Activated naive CD8-positive, alpha-beta T cell treated with anti-CD3 and anti-CD28 coated beads, Interleukin-2, amount 10 ng/mL, durations not matched to agents 7 days and 5 days (primary cell): ENCODE results near the gene MAP3K3. TPM values are rescaled to one million over a fixed set of nuclear protein-coding genes. Genes with fewer than 3 reads are reported as not detected.

Experiments used
- ATAC-seq: fragments of 150-1000 bp; cut with Tn5 transposase; one replicate; pipeline ENCODE4 v1.10.0; 2021; ENCODE audit warnings: low read depth, moderate library complexity
- POLR2A ChIA-PET: fragments of 350-600 bp; sonication (Branson Sonifier 250); formaldehyde crosslinking; loops from one replicate; lab custom pipeline; 2021; ENCODE audit warnings: antibody characterized with exemption; lab: Charles Lee
- DNase-seq: peaks from one replicate; pipeline ENCODE4 v3.0.0; 2021
- H3K27ac Mint-ChIP-seq: one replicate; pipeline ENCODE4 v1.8.0; 2022; ENCODE audit warnings: mild to moderate bottlenecking, mixed read lengths
- H3K27me3 Mint-ChIP-seq: one replicate; pipeline ENCODE4 v1.8.0; 2022; ENCODE audit warnings: mild to moderate bottlenecking, moderate library complexity, mixed read lengths
- H3K36me3 Mint-ChIP-seq: one replicate; pipeline ENCODE4 v1.8.0; 2021; ENCODE audit warnings: mild to moderate bottlenecking, mixed read lengths
- H3K4me1 Mint-ChIP-seq: one replicate; pipeline ENCODE4 v1.8.0; 2021; ENCODE audit warnings: mixed read lengths
- H3K4me3 Mint-ChIP-seq: one replicate; pipeline ENCODE4 v1.8.0; 2022; ENCODE audit warnings: mild to moderate bottlenecking, moderate library complexity, mixed read lengths
- H3K9me3 Mint-ChIP-seq: one replicate; pipeline ENCODE4 v1.8.0; 2021; ENCODE audit warnings: mixed read lengths
- total RNA-seq, 2 experiments: library from RNA; stranded (reverse); gene quantifications; one replicate each; pipeline ENCODE4 v1.2.3, GENCODE V29; 2021

Gene MAP3K3
- total RNA-seq, 2 experiments from 2014 or later = 49.0 to 51.2 TPM

- H3K27me3 Mint-ChIP-seq = no peaks in the 10 kb centered on the region
- no peak for ATAC-seq
- H3K4me3 Mint-ChIP-seq = no peak overlapping the region
- peaks cover 2% of the 10 kb centered on the region for H3K4me1 Mint-ChIP-seq
- peaks cover 14% of the 10 kb centered on the region for H3K36me3 Mint-ChIP-seq
- no peak overlapping the region for H3K27ac Mint-ChIP-seq
- POLR2A ChIA-PET = interaction anchor here (0.9 to 1.4 kb wide), 2 partner anchors 17 to 22 kb away, joined by 3 read pairs; no protein-coding TSS in a partner anchor
- DNase-seq = no peak
- H3K9me3 Mint-ChIP-seq = no peaks in the 10 kb centered on the region
Measured at GRCh38 chr17:63675607-63676546, 53.7 kb downstream of the MAP3K3 start.

DNA sequence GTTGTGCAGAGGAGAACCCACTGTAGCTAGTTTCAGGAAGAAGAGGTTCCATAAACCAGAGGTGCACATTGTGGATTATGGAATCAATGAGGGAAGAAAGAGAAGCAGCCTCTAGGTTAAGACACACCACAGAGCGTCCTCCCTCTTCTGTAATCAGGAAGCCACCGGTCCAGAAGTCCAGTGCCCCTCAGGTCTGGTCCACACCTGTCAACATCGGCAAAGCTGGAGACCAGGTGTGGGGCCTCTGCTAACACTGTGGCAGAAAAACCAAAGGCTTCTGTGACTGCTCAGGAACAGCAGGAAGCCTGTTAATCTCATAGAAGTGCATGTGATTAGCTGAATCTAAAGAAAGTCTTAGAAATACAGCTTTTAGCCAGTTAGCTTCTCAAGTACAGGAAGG, 54.4 kb downstream of the MAP3K3 start:
- no peak overlapping the region for H3K27ac Mint-ChIP-seq

DNA sequence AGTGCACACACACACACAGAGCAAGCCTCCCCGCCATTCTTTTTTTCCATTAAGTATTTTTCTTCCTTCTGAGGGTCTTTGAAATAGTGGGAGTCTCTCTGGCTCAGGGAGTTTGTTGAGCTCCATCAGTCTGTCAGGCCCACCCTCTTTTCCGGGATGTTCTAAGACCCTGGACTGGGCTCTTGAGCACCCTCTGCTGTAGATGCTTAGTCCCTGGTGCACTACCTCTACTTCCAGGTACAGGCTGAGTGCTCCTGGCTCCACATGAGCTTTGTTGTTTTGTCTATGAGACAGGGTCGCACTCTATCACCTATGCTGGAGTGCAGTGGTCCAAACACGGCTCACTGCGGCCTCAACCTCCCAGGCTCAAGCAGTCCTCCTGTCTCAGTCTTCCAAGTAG, 57.0 kb downstream of the MAP3K3 start:
- POLR2A ChIA-PET = interaction anchor here (0.7 to 1.1 kb wide), 2 partner anchors 113 to 163 kb away, joined by 3 read pairs; no protein-coding TSS in a partner anchor
- Mint-ChIP-seq H3K27me3 (no peaks in the 10 kb centered on the region), H3K27ac (no peak overlapping the region), H3K36me3 (peaks cover 20% of the 10 kb centered on the region), H3K4me1 (peaks cover 4% of the 10 kb centered on the region), H3K4me3 (no peak overlapping the region), H3K9me3 (no peaks in the 10 kb centered on the region)
- ATAC-seq (no peak), DNase-seq (no peak)

More for the DNA sequence above, 54.4 kb downstream of the MAP3K3 start:
- POLR2A ChIA-PET = interaction anchor here (0.9 kb wide), 1 partner anchor 21 kb away, joined by 3 read pairs; no protein-coding TSS in a partner anchor
- peaks cover 2% of the 10 kb centered on the region for H3K4me1 Mint-ChIP-seq
- H3K4me3 Mint-ChIP-seq = no peak overlapping the region
- DNase-seq = no peak
- H3K27me3 Mint-ChIP-seq = no peaks in the 10 kb centered on the region
- no peaks in the 10 kb centered on the region for H3K9me3 Mint-ChIP-seq
- H3K36me3 Mint-ChIP-seq = peaks cover 14% of the 10 kb centered on the region
- ATAC-seq = no peak

DNA sequence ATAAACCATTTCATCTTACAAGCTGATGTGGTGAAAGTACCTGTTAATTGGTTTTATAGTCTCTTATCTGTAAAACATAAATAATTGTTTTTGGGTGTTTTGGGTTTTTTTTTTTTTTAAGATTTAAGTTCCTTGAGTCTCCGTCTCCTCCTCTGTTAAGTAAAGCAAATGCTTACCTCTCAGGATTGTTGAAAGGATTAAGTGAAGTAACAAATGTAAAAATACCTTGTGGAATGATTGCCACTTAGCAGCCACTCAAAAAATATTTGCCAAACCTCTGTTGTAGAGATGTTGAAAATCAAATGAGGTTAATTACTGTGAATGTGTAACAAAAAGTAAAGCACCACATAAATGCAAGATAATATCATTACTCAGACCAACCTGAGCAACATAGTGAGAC, 58.5 kb downstream of the MAP3K3 start:
- no peak for DNase-seq
- Mint-ChIP-seq H3K27me3 (no peaks in the 10 kb centered on the region), H3K9me3 (no peaks in the 10 kb centered on the region), H3K27ac (no peak overlapping the region), H3K36me3 (peaks cover 19% of the 10 kb centered on the region), H3K4me1 (peaks cover 4% of the 10 kb centered on the region), H3K4me3 (no peak overlapping the region)
- no peak for ATAC-seq
- POLR2A ChIA-PET = no interaction called here

- DNase-seq (no peak), ATAC-seq (no peak)
- no peaks in the 10 kb centered on the region for H3K9me3 Mint-ChIP-seq
- peaks cover 3% of the 10 kb centered on the region for H3K4me1 Mint-ChIP-seq
- POLR2A ChIA-PET = interaction anchor here (1.3 to 1.5 kb wide), 2 partner anchors 13 to 17 kb away, joined by 3 read pairs; no protein-coding TSS in a partner anchor
- no peaks in the 10 kb centered on the region for H3K27me3 Mint-ChIP-seq
- H3K36me3 Mint-ChIP-seq = peaks cover 20% of the 10 kb centered on the region
- H3K27ac Mint-ChIP-seq = no peak overlapping the region
- H3K4me3 Mint-ChIP-seq = no peak overlapping the region
Measured at GRCh38 chr17:63681530-63681929, 59.3 kb downstream of the MAP3K3 start.

GRCh38 chr17:63682441-63682840, 60.2 kb downstream of the MAP3K3 start:
- H3K4me3 Mint-ChIP-seq = no peak overlapping the region
- no peaks in the 10 kb centered on the region for H3K9me3 Mint-ChIP-seq
- DNase-seq = no peak
- peaks cover 20% of the 10 kb centered on the region for H3K36me3 Mint-ChIP-seq
- POLR2A ChIA-PET = interaction anchor here (1.3 to 1.5 kb wide), 2 partner anchors 12 to 16 kb away, joined by 3 read pairs; no protein-coding TSS in a partner anchor
- no peaks in the 10 kb centered on the region for H3K27me3 Mint-ChIP-seq
- H3K27ac Mint-ChIP-seq = no peak overlapping the region
- H3K4me1 Mint-ChIP-seq = peaks cover 3% of the 10 kb centered on the region
- ATAC-seq = no peak

DNA sequence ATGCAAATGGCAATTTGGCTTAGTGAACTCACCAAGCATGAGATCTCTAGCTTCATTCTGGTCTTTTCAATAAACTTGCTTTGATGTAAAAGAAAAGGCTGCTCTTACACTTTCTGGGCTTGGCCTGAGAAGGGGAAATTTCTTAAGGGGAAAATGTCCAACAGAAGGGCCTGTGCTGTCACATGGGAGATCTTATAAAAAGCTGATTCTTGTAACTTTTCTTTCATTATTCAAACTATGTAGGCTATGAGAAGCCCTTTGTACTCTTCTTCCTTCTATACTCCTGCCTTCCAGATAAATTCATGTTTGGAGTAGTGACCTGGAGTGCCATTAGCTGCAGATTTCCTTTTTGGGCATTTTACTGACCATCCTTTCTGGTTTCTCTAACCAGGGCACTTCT, 60.8 kb downstream of the MAP3K3 start:
- DNase-seq = no peak
- peaks cover 20% of the 10 kb centered on the region for H3K36me3 Mint-ChIP-seq
- H3K4me3 Mint-ChIP-seq = no peak overlapping the region
- no peak overlapping the region for H3K27ac Mint-ChIP-seq
- peaks cover 3% of the 10 kb centered on the region for H3K4me1 Mint-ChIP-seq
- no peaks in the 10 kb centered on the region for H3K9me3 Mint-ChIP-seq
- no peaks in the 10 kb centered on the region for H3K27me3 Mint-ChIP-seq
- ATAC-seq = no peak
- POLR2A ChIA-PET = interaction anchor here (1.3 to 1.5 kb wide), 2 partner anchors 12 to 15 kb away, joined by 3 read pairs; no protein-coding TSS in a partner anchor

DNA sequence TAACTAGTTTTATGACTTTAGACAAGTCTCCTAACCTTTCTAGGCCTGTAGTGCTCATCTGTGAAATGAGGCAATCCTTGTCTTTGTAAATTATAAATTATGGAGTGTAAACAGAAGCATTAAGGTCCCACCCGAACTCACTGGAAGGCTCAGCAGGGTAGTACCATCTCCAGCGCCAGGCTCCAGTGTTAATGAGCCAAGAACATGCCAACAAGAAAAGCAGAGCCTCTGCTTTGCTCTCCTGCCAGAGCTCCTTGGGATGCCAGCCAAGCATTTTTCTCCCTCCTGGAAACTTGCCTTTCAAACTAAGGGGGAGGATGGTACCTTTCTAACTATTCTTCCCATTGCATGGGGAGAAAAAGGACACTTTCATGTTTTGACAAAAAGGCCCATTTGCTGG, 62.8 kb downstream of the MAP3K3 start:
- Mint-ChIP-seq H3K27me3 (no peaks in the 10 kb centered on the region), H3K4me1 (peaks cover 3% of the 10 kb centered on the region), H3K36me3 (peaks cover 18% of the 10 kb centered on the region), H3K9me3 (no peaks in the 10 kb centered on the region), H3K4me3 (no peak overlapping the region), H3K27ac (no peak overlapping the region)
- ATAC-seq (no peak), DNase-seq (no peak)
- POLR2A ChIA-PET = interaction anchor here (0.5 to 2.7 kb wide), 3 partner anchors 11 to 146 kb away, joined by 3 to 14 read pairs (median 3); no protein-coding TSS in a partner anchor

- POLR2A ChIA-PET = interaction anchor here (0.5 to 2.7 kb wide), 2 partner anchors 11 to 145 kb away, joined by 3 to 14 read pairs; no protein-coding TSS in a partner anchor
- ATAC-seq (no peak), DNase-seq (no peak)
- H3K36me3 Mint-ChIP-seq = peaks cover 20% of the 10 kb centered on the region
- H3K9me3 Mint-ChIP-seq = no peaks in the 10 kb centered on the region
- H3K27me3 Mint-ChIP-seq = no peaks in the 10 kb centered on the region
- H3K4me1 Mint-ChIP-seq = peaks cover 3% of the 10 kb centered on the region
- H3K4me3 Mint-ChIP-seq = no peak overlapping the region
- H3K27ac Mint-ChIP-seq = no peak overlapping the region
Measured at GRCh38 chr17:63685578-63685977, 63.4 kb downstream of the MAP3K3 start.

DNA sequence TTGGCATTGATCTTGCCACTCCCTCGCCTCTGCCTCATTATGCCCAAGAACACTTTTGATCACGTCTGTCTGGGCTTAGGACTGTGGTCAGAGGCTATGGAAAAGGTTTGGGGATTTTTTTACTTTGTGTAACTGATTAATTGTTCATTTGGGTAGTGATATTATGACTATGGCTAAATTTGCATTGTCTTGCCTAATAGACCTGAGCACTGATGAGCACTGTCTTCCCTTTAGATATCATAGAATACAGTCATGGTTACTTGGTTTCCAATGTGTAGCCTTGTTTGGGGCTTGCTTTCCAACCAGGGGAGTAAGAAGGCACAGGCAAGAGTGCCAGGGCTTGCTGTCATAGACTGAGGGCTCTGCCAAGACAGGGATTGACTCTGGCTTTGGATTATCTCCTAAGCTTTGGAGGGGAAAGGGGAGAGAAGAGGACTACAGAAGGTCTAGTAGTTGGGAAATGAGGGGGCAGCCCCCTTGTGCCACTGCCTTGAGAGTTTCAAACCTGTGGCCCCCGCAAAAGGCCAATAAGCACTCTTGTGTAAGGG, 64.0 kb downstream of the MAP3K3 start:
- Mint-ChIP-seq H3K9me3 (no peaks in the 10 kb centered on the region), H3K4me3 (no peak overlapping the region), H3K4me1 (peaks cover 3% of the 10 kb centered on the region), H3K27me3 (no peaks in the 10 kb centered on the region), H3K36me3 (peaks cover 23% of the 10 kb centered on the region), H3K27ac (no peak overlapping the region)
- no peak for DNase-seq
- POLR2A ChIA-PET = interaction anchor here (2.7 kb wide), 1 partner anchor 10 kb away, joined by 14 read pairs; no protein-coding TSS in a partner anchor
- ATAC-seq = no peak

DNA sequence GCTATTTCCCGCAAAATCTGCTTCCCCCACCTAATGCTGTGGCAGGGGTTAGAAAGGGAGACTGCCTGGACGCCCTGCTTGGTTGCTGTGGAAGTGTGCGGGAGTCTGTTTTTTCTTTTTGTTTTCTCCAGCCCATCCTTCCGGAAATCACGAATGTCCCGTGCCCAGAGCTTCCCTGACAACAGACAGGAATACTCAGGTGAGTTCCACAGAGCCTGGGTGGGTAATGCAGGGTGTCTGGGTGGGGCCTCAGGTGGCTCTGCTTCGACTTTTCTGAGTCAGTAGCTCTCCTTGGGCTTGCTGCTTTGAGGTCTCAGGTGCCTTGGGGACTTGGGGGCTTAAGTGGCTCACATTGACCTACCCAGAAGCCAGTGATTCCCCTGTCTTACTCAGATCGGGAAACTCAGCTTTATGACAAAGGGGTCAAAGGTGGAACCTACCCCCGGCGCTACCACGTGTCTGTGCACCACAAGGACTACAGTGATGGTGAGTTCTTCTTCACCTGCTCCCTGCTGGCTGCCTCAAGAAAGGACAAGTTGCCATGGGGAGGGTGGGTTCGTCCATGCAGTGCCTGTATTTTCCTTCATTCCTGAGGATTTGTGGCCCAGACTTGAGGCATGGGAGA, 66.3 kb downstream of the MAP3K3 start:
- ATAC-seq = no peak
- no peaks in the 10 kb centered on the region for H3K4me1 Mint-ChIP-seq
- peaks cover 12% of the 10 kb centered on the region for H3K36me3 Mint-ChIP-seq
- no peaks in the 10 kb centered on the region for H3K9me3 Mint-ChIP-seq
- H3K27me3 Mint-ChIP-seq = no peaks in the 10 kb centered on the region
- no peak overlapping the region for H3K27ac Mint-ChIP-seq
- DNase-seq = no peak
- no peak overlapping the region for H3K4me3 Mint-ChIP-seq
- POLR2A ChIA-PET = interaction anchor here (1.2 kb wide), 1 partner anchor 8 kb away, joined by 5 read pairs; no protein-coding TSS in a partner anchor

DNA sequence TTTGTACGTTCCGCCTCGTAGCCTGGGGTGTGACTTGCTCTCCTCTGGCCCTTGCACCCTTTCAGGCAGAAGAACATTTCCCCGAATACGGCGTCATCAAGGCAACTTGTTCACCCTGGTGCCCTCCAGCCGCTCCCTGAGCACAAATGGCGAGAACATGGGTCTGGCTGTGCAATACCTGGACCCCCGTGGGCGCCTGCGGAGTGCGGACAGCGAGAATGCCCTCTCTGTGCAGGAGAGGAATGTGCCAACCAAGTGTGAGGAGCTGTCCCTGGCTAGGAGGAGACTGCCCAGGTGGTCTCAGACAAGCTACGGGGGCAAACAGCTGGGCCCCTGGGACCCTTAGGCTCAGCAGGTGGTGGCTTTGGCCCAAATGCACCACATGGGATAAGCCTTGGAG, 67.3 kb downstream of the MAP3K3 start:
- no peak for DNase-seq
- peaks cover 2% of the 10 kb centered on the region for H3K4me1 Mint-ChIP-seq
- H3K4me3 Mint-ChIP-seq = no peak overlapping the region
- H3K27ac Mint-ChIP-seq = no peak overlapping the region
- no peaks in the 10 kb centered on the region for H3K27me3 Mint-ChIP-seq
- POLR2A ChIA-PET = no interaction called here
- no peak for ATAC-seq
- H3K9me3 Mint-ChIP-seq = no peaks in the 10 kb centered on the region
- H3K36me3 Mint-ChIP-seq = peaks cover 8% of the 10 kb centered on the region
